NOMO-1 treated with DMSO at 0.1 percent for 48 hours (cell line): ENCODE measurements around the gene EGF.
A peak's percentile ranks its signal among the peaks of the same experiment; 100 is the strongest.

Experiments used
- DNase-seq: peaks from one replicate; lab custom pipeline; 2025; ENCODE audit not compliant: unreplicated experiment; lab: John Stamatoyannopoulos, UW

EGF gene

GRCh38 chr4:109990261-109991257 lies 77.9 kb downstream of the EGF start:
- DNase-seq: peak; percentile 97

GRCh38 chr4:109993116-109993515 lies 80.4 kb downstream of the EGF start:
- no peak for DNase-seq

- peak; percentile 92 for DNase-seq
Measured at GRCh38 chr4:109994415-109994827, 81.7 kb downstream of the EGF start.

- peak; percentile 32 for DNase-seq
Measured at GRCh38 chr4:109996526-109996925, 83.8 kb downstream of the EGF start.

- DNase-seq: peak; percentile 61
Measured at GRCh38 chr4:109998867-109999584, 86.3 kb downstream of the EGF start.

GRCh38 chr4:109999585-109999912 lies 86.9 kb downstream of the EGF start:
- no peak for DNase-seq

- no peak for DNase-seq
Measured at GRCh38 chr4:110002326-110002725, 89.6 kb downstream of the EGF start.

- DNase-seq: no peak
Measured at GRCh38 chr4:110003401-110004187, 90.9 kb downstream of the EGF start.

- no peak for DNase-seq
Measured at GRCh38 chr4:110004556-110004955, 91.9 kb downstream of the EGF start.

- DNase-seq: peak; percentile 68
Measured at GRCh38 chr4:110005461-110006056, 92.9 kb downstream of the EGF start.

- DNase-seq: no peak
Measured at GRCh38 chr4:110007217-110007616, 94.5 kb downstream of the EGF start.

GRCh38 chr4:110008540-110008939 lies 95.9 kb downstream of the EGF start:
- DNase-seq: no peak

GRCh38 chr4:110009550-110009949 lies 96.9 kb downstream of the EGF start:
- DNase-seq: no peak

GRCh38 chr4:110010797-110011196 lies 98.1 kb downstream of the EGF start:
- DNase-seq: no peak

GRCh38 chr4:110012917-110013316 lies 100.2 kb downstream of the EGF start:
- DNase-seq: no peak

- no peak for DNase-seq
Measured at GRCh38 chr4:110014233-110014632, 101.5 kb downstream of the EGF start.

- no peak for DNase-seq
Measured at GRCh38 chr4:110019153-110019552, 106.5 kb downstream of the EGF start.

GRCh38 chr4:110020139-110020538 lies 107.5 kb downstream of the EGF start:
- DNase-seq: no peak

GRCh38 chr4:110020646-110021443 lies 108.2 kb downstream of the EGF start:
- peak; percentile 7 for DNase-seq

- no peak for DNase-seq
Measured at GRCh38 chr4:110022457-110022856, 109.8 kb downstream of the EGF start.
